PC-3 (cell line): ENCODE data around the gene EXOC1L. TPM values are rescaled to one million over a fixed set of nuclear protein-coding genes. Genes with fewer than 3 reads are reported as not detected.
A peak's percentile ranks its signal among the peaks of the same experiment; 100 is the strongest.

Experiments used
- ATAC-seq: fragments of 200-7000 bp; cut with Tn5 transposase; 2 replicates; pipeline ENCODE4 v1.9.1; 2020; ENCODE audit warnings: mild to moderate bottlenecking, moderate library complexity
- BruUV-seq: library from RNA; stranded (reverse); fragments of 400-500 nt; replicated peaks from 2 replicates; lab custom pipeline; 2021; lab: Mats Ljungman, UMichigan
- CTCF ChIA-PET: fragments of 300-600 bp; sonication (Branson Sonifier 250); formaldehyde crosslinking; loops from one replicate; lab custom pipeline; 2022; ENCODE audit warnings: antibody characterized with exemption; lab: Charles Lee
- POLR2A ChIA-PET: fragments of 300-600 bp; sonication (Branson Sonifier 250); formaldehyde crosslinking; loops from one replicate; lab custom pipeline; 2022; ENCODE audit warnings: antibody characterized with exemption; ENCODE audit not compliant: unreplicated experiment; lab: Charles Lee
- DNase-seq: peaks from one replicate; pipeline ENCODE4 v3.0.0-alpha.2; 2015
- H2AFZ ChIP-seq: fragments of 300-600 bp; sonication (generic); 2 replicates; pipeline ENCODE4 v1.6.0; 2016; ENCODE audit warnings: antibody characterized with exemption, low read length
- H3F3A ChIP-seq: fragments of 300-600 bp; sonication (generic); one replicate; pipeline ENCODE4 v1.6.0; 2017; ENCODE audit warnings: antibody characterized with exemption, low read length, control low read depth, mild to moderate bottlenecking; ENCODE audit not compliant: unreplicated experiment
- H3K27ac ChIP-seq: fragments of 300-600 bp; sonication (generic); 2 replicates; pipeline ENCODE4 v1.5.1; 2016; ENCODE audit warnings: mild to moderate bottlenecking, low read length
- H3K27me3 ChIP-seq: fragments of 300-600 bp; sonication (generic); 2 replicates; pipeline ENCODE4 v1.6.1; 2016; ENCODE audit warnings: low read length, mixed read lengths
- H3K36me3 ChIP-seq: fragments of 300-600 bp; sonication (generic); 2 replicates; pipeline ENCODE4 v1.6.1; 2016; ENCODE audit warnings: low read depth, mixed run types, low read length, mixed read lengths
- H3K4me1 ChIP-seq: fragments of 300-600 bp; sonication (generic); 2 replicates; pipeline ENCODE4 v1.5.1; 2016; ENCODE audit warnings: low read length; ENCODE audit not compliant: insufficient read depth
- H3K4me2 ChIP-seq: fragments of 300-600 bp; sonication (generic); 2 replicates; pipeline ENCODE4 v1.6.0; 2016; ENCODE audit warnings: low read length
- H3K4me3 ChIP-seq: fragments of 300-600 bp; sonication (generic); 2 replicates; pipeline ENCODE4 v1.5.1; 2016; ENCODE audit warnings: mild to moderate bottlenecking, low read length, mixed read lengths
- H3K79me2 ChIP-seq: fragments of 300-600 bp; sonication (generic); 2 replicates; pipeline ENCODE4 v1.6.1; 2017; ENCODE audit warnings: low read length, mixed read lengths
- H3K9ac ChIP-seq: fragments of 300-600 bp; sonication (generic); 2 replicates; pipeline ENCODE4 v1.6.0; 2016; ENCODE audit warnings: mild to moderate bottlenecking, low read length
- H3K9me2 ChIP-seq: fragments of 300-600 bp; sonication (generic); replicated peaks from 2 replicates; pipeline ENCODE4 v1.6.1; 2016; ENCODE audit warnings: mixed run types, low read length, mixed read lengths
- H3K9me3 ChIP-seq: fragments of 300-600 bp; sonication (generic); 2 replicates; pipeline ENCODE4 v1.6.1; 2016; ENCODE audit warnings: low read length, mixed read lengths
- H4K20me1 ChIP-seq: fragments of 300-600 bp; sonication (generic); 2 replicates; pipeline ENCODE4 v1.6.1; 2016; ENCODE audit warnings: low read length, mixed read lengths
- EZH2 ChIP-seq: fragments of 300-600 bp; sonication (generic); IDR thresholded peaks from one replicate; pipeline ENCODE4 v1.6.1; 2017; ENCODE audit warnings: antibody characterized with exemption, mild to moderate bottlenecking, low read length; ENCODE audit not compliant: unreplicated experiment
- EZH2phosphoT487 ChIP-seq: fragments of 300-600 bp; sonication (generic); IDR thresholded peaks from 2 replicates; pipeline ENCODE4 v1.6.1; 2018; ENCODE audit warnings: mild to moderate bottlenecking, antibody characterized with exemption, low read length, borderline replicate concordance
- intact Hi-C: fragments of 100-400 bp; cut with micrococcal nuclease; formaldehyde crosslinking; loops from 2 replicates; pipeline ENCODE4 v1.9.0; 2023
- total RNA-seq: library from RNA; depleted of rRNA; stranded (reverse); fragments of >200 nt; gene quantifications from 2 replicates; pipeline ENCODE4 v1.2.3, GENCODE V29; 2014
- TF ChIP-seq, protein P1 (sequence below): fragments of 300-600 bp; sonication (generic); conservative IDR thresholded peaks from 2 replicates; pipeline ENCODE4 v1.5.1; 2017; ENCODE audit warnings: antibody characterized with exemption, low read depth, mild to moderate bottlenecking, low read length

Gene EXOC1L
- total RNA-seq, 1 experiment from 2014 or later, result not detected

DNA sequence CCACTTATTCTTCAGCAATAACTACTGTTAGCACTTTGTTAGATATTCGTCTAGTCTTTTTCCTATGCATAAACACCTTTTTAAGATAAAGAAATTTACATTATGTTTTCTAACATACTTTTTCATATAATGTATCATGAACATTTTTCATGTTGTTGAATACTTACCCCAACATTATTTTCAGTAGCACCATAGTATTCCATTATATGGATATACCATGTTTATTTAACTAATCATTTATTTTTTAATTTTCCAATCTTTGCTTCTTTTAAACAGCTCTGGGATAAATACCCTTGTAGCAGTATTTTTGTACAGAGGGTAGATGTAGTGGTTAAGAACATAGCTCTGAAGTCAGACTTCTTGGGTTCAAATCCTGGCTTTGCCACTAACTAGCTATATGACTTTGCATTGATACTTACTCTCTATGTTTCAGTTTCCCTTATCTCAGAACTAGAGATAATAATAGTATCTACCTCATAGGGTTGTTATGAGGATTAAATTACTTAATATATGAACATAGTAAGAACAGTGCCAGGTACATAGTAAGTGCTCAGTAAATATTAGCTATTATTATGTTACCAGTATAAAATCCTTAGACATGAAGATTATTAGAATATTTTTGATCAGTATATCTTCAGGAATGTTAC, 45.1 kb downstream of the EXOC1L start:
- Histone ChIP-seq H3K9ac (no peak overlapping the region), H3K9me3 (no peaks in the 10 kb centered on the region), H3F3A (peaks cover 14% of the 10 kb centered on the region), H3K27ac (no peak overlapping the region), H3K9me2 (no peaks in the 10 kb centered on the region), H3K4me2 (no peak overlapping the region), H3K4me1 (peaks cover 28% of the 10 kb centered on the region), H3K36me3 (peaks cover 25% of the 10 kb centered on the region; the same call in 1 of the 2 replicates), H3K27me3 (no peaks in the 10 kb centered on the region), H4K20me1 (0 out of 2 replicates have a peak, but pooled peaks cover 6% of the 10 kb centered on the region), H2AFZ (no peak overlapping the region), H3K4me3 (no peak overlapping the region), H3K79me2 (peaks cover 1% of the 10 kb centered on the region; the same call in 1 of the 2 replicates)
- no peak for ATAC-seq
- no peak for TF ChIP-seq EZH2
- TF ChIP-seq, protein P1, sequence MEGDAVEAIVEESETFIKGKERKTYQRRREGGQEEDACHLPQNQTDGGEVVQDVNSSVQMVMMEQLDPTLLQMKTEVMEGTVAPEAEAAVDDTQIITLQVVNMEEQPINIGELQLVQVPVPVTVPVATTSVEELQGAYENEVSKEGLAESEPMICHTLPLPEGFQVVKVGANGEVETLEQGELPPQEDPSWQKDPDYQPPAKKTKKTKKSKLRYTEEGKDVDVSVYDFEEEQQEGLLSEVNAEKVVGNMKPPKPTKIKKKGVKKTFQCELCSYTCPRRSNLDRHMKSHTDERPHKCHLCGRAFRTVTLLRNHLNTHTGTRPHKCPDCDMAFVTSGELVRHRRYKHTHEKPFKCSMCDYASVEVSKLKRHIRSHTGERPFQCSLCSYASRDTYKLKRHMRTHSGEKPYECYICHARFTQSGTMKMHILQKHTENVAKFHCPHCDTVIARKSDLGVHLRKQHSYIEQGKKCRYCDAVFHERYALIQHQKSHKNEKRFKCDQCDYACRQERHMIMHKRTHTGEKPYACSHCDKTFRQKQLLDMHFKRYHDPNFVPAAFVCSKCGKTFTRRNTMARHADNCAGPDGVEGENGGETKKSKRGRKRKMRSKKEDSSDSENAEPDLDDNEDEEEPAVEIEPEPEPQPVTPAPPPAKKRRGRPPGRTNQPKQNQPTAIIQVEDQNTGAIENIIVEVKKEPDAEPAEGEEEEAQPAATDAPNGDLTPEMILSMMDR, result no peak
- no peak for TF ChIP-seq EZH2phosphoT487
- ChIA-PET POLR2A (interaction anchor here (0.6 kb wide), 2 partner anchors 13 to 32 kb away, joined by 3 to 4 read pairs; no protein-coding TSS in a partner anchor), CTCF (interaction anchor here (1.1 kb wide), 1 partner anchor 441 kb away, joined by 5 read pairs; no protein-coding TSS in a partner anchor)
- BruUV-seq, result no TSS peak
- DNase-seq, result no peak
- intact Hi-C loops, result loop anchor here (5.0 kb wide), 2 partner anchors 107 to 517 kb away; partner anchors contain the start of gene SRD5A3

GRCh38 chr4:55865228-55865806, 45.7 kb downstream of the EXOC1L start:
- Histone ChIP-seq H3K9ac (no peak overlapping the region), H3K27me3 (no peaks in the 10 kb centered on the region), H3K9me3 (no peaks in the 10 kb centered on the region), H4K20me1 (0 out of 2 replicates have a peak, but pooled peaks cover 6% of the 10 kb centered on the region), H2AFZ (no peak overlapping the region), H3K4me2 (peak overlapping the region; percentile 64), H3K27ac (peak overlapping the region; percentile 41), H3K9me2 (no peaks in the 10 kb centered on the region), H3K79me2 (no peaks in the 10 kb centered on the region; the same call in 1 of the 2 replicates), H3F3A (peaks cover 14% of the 10 kb centered on the region), H3K4me1 (peaks cover 28% of the 10 kb centered on the region), H3K36me3 (peaks cover 22% of the 10 kb centered on the region; the same call in 1 of the 2 replicates), H3K4me3 (no peak overlapping the region)
- intact Hi-C loops, result loop anchor here (5.0 kb wide), 2 partner anchors 108 to 518 kb away; partner anchors contain the start of gene SRD5A3
- ChIA-PET POLR2A (interaction anchor here (0.6 kb wide), 1 partner anchor 33 kb away, joined by 4 read pairs; no protein-coding TSS in a partner anchor), CTCF (interaction anchor here (0.6 to 1.1 kb wide), 2 partner anchors 442 to 1780 kb away, joined by 3 to 5 read pairs; no protein-coding TSS in a partner anchor)
- DNase-seq (peak; percentile 52), ATAC-seq (peak; percentile 43)
- no TSS peak for BruUV-seq
- TF ChIP-seq EZH2phosphoT487, result no peak
- TF ChIP-seq, protein P1, result no peak
- TF ChIP-seq EZH2, result no peak
